GM21381 (cell line): ENCODE measurements around the gene GPM6B.

ENCODE experiments used
- ATAC-seq: cut with Tn5 transposase; IDR thresholded peaks from one replicate; pipeline ENCODE4 v1.9.1; 2021; ENCODE audit warnings: mild to moderate bottlenecking, moderate library complexity; ENCODE audit not compliant: unreplicated experiment

GPM6B gene

GRCh38 chrX:13816643-13817627, at the start of gene GPM6B:
Gene GPM6B, minus strand, starts transcription at chrX:13817093. Its CDS starts 189 bp downstream, at chrX:13816904.
- ATAC-seq = no peak

GRCh38 chrX:13864264-13864663, 47.4 kb upstream of the GPM6B start:
- ATAC-seq = no peak

GRCh38 chrX:13863324-13863723, 46.4 kb upstream of the GPM6B start:
- no peak for ATAC-seq

DNA sequence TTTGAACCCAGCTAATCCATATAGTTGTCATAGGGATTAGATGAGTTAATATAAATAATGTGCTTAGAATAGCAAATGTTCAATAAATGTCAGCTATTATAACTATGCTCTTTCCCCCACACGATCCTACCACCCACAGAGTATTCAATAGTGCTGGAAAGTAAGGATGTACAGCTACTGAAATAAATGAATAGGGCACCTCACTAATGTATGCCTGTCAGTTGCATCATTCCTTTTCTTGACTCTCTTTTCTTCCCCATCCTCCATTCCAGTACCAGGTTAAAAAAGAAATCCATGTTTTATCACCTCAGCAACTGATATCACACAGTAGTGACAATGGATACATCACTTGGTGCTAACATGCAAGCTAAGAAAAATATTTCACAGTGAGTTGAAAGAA, 42.8 kb upstream of the GPM6B start:
- ATAC-seq = no peak

- ATAC-seq = no peak
These were observed 40.9 kb upstream of the GPM6B start for GRCh38 chrX:13857804-13858203.

- ATAC-seq = no peak
These were observed 39.0 kb upstream of the GPM6B start for GRCh38 chrX:13855689-13856450.

DNA sequence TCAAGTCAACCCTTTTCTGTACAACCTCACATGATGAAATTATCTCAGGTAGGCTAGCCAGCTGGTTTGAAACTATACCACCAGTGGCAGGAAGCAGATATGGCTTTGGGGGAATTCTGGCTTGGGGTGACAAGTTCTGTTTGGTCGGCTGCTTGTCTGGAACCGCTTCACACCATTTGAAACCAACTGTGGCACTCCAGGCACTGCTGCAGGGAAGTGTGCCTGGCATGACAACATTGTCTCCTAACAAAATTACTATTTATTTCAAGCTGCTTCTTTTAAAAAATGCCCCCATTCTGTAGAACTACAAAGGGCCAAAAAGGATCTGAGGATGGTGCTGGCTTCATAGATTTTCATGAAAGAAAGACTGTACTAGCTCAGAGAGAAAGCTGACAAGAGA, 37.1 kb upstream of the GPM6B start:
- ATAC-seq = no peak

DNA sequence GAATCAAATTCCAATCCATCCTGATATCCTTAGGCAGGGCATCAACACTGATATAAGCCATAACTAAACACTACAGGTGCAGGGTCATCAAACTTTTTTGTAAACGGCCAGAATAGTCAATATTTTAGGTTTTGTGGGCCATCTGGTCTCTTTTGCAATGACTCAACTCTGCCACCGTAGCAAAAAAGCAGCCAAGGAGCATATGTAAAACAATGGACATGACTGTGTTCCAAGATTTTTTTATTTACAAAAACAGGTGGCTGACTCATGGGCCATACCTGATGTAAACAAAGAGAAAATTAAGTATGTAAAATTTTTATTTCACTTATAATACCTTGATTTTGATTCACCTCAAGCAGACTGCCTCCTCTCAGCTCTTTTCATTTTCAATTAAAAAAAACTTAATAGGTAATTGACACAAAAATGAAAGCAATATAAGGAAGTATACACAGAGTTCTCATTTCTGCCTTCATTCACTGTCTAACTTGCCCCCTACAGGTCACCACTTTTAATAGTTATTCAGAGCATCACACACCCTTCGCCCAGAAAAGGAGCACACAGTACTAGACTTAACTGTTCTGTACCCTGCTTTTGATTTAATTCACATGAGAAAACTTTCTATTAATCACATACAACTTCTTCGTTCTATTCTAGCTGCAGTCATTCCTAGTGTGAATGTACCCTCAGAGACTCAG, 35.3 kb upstream of the GPM6B start:
- ATAC-seq = peak; percentile 66

- ATAC-seq = no peak
These were observed 29.0 kb upstream of the GPM6B start for GRCh38 chrX:13845721-13846378.

GRCh38 chrX:13843150-13843721, 26.3 kb upstream of the GPM6B start:
- no peak for ATAC-seq

DNA sequence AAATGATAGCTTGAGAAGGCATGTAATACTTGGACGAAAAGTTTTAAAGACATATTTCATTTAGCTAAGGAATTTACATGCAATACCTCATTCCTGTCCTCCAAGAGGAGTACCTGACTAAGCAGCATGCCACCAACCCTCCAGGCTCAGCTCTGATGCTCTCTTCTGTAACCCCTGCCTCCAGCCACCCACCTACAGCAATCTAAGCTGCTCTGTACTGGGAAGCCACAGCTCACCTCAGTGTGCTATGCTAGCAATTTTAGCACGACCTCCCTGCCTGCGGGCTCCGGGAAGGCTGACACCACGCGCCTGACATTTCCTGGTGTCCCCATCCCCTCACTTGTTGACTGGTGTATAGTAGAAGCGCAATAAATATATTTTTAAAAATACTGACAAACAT, 23.2 kb upstream of the GPM6B start:
- no peak for ATAC-seq

DNA sequence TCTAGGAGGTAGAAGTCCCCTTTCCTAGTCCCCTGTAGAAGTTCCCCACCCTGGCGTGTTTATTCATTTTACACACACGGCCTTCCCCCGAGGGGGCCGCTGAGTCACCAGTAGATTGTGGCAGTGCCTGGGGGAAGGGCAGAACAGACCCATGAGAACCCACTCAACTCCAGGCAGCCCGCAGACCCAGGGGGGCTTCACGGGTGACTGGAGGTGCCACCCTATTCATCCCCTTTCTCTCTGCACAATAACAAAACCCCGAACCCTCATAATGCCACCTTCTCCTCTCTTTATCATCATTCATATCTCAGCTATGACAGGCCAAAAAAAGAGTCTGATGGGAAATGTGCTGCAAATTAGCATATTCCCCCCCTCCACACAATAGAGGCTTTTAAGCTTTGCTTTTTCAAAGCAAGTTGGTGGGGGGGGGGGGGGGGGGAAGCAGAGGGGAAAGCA, 20.4 kb upstream of the GPM6B start:
- no peak for ATAC-seq

DNA sequence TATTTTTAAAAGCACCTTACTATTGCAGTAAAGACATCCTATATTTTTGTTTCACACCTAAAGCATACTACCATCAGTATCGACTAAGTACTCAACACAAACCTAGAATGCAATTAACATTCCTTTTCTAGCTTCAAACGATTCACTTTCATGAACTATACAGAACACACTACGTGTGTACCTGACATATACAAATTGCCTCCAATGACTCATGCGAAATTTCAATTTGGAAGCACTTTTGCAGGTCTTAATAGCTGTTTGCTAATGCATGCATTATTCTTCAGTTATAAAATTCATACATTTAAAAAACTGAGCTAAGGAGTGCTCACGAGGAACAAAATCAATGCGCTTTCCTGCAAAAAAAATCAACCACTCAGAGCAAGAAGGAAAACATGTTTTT, 19.7 kb upstream of the GPM6B start:
- no peak for ATAC-seq

- no peak for ATAC-seq
These were observed 18.9 kb upstream of the GPM6B start for GRCh38 chrX:13835825-13836224.

DNA sequence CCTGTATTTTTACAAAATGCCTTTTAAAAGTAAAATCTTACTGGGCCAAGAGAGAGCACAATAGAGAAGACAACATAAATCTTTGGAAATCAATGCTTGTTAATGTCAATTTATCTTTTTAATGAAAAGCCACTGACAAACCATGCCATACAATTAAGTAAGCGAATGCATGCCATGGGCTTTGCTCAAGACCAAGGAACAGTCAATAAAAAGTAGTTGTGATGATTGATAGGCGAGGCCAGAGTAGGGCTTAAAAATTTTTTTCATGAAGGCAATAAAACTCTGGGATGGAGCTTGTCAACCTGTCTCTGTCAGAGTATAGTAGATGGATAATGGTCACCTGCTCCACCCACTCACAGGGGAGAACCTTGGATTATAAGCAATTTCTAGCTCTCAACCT, 17.5 kb upstream of the GPM6B start:
- ATAC-seq = no peak

DNA sequence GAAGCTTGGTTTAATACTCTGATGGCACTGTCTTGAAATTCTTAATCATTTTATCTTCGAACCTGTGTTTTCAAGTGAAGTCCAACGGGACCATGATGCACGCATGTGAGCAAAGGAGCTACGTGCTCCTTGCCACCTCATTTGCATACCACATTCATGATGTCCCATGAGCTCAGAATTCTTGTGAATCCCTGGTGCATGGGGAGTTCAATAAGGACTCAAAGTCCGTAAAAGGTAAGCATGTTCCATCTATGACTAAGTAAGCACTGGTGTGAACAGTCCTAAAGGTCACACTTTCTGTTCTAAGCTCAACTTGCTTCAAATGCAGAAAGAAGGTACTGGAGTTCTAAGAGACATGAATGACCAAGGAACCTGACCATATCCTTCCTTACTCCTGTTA, 13.1 kb upstream of the GPM6B start:
- no peak for ATAC-seq

DNA sequence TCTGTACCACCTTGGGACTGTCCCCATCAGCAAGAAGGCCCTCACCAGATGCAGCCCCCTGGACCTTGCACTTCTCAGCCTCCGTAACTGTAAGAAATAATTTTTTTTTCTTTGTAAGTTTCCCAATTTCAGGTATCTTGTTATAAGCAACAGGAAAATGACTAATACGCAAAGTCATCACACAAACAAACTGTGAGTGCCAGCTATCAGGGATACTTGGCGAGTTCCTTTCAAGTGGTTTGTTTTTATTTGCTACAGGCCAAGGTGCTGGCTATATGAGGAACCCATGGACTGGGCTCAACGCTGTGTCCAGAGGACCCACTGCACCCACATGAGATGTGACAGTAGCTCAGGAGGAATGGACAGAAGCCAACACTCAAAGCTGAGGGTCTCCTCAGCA, 11.5 kb upstream of the GPM6B start:
- no peak for ATAC-seq

GRCh38 chrX:13827298-13828090, 10.6 kb upstream of the GPM6B start:
- ATAC-seq = no peak

DNA sequence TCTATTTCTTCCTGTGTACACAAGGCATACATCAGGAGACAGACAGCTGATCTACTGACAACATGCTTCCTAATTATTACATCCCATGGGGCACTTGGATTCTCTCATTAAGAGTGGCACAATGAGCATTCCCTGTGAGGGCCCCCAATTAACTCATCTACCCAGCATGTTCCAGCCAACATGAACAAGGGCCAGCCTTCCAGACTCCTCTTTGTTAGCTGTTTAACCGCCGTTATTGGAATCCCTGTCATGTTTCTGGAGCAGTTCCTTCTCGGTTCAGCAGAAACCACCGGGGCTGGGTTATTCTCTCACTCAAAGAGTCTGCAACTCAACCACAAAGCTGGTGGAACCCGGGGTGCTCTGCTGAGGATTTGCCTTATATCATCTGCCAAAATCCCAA, 9.9 kb upstream of the GPM6B start:
- ATAC-seq = no peak
